Endodermal cell (in vitro differentiated cells): ENCODE measurements around the gene FAM24B. TPM values are rescaled to one million over a fixed set of nuclear protein-coding genes. Genes with fewer than 3 reads are reported as not detected.

Source experiments
- DNase-seq: peaks from one replicate; pipeline ENCODE4 v3.0.0-alpha.2; 2017
- H3K27ac ChIP-seq: 2 replicates; pipeline ENCODE4 v1.5.1; 2013; ENCODE audit warnings: mild to moderate bottlenecking, low read depth, low read length, moderate library complexity
- H3K27me3 ChIP-seq: 2 replicates; pipeline ENCODE4 v1.6.1; 2013; ENCODE audit warnings: mild to moderate bottlenecking, low read length, moderate library complexity; ENCODE audit not compliant: insufficient read depth, control insufficient read depth, poor library complexity, severe bottlenecking
- H3K36me3 ChIP-seq: 2 replicates; pipeline ENCODE4 v1.7.0; 2013; ENCODE audit warnings: mild to moderate bottlenecking, low read length, moderate library complexity; ENCODE audit not compliant: control insufficient read depth, insufficient read depth
- H3K4me1 ChIP-seq: one replicate; pipeline ENCODE4 v1.7.0; 2013; ENCODE audit warnings: low read length; ENCODE audit not compliant: control insufficient read depth, insufficient read depth
- H3K4me3 ChIP-seq: 2 replicates; pipeline ENCODE4 v1.5.1; 2013; ENCODE audit warnings: mild to moderate bottlenecking, low read length, moderate library complexity
- H3K9ac ChIP-seq: 2 replicates; pipeline ENCODE4 v1.6.1; 2013; ENCODE audit warnings: mild to moderate bottlenecking, low read length, moderate library complexity; ENCODE audit not compliant: poor library complexity, severe bottlenecking; ENCODE audit errors: extremely low read depth
- H3K9me3 ChIP-seq: 2 replicates; pipeline ENCODE4 v1.6.1; 2013; ENCODE audit warnings: mild to moderate bottlenecking, low read length, moderate library complexity; ENCODE audit not compliant: control insufficient read depth
- H3K27ac Mint-ChIP-seq: 2 replicates; pipeline ENCODE4 v1.8.0; 2020; ENCODE audit warnings: mixed read lengths
- H3K27me3 Mint-ChIP-seq: 2 replicates; pipeline ENCODE4 v1.8.0; 2021; ENCODE audit warnings: mild to moderate bottlenecking, mixed read lengths; ENCODE audit not compliant: insufficient read depth
- H3K36me3 Mint-ChIP-seq: 2 replicates; pipeline ENCODE4 v1.8.0; 2020; ENCODE audit warnings: low read depth, mixed read lengths
- H3K4me1 Mint-ChIP-seq: 2 replicates; pipeline ENCODE4 v1.8.0; 2020; ENCODE audit warnings: mixed read lengths
- H3K4me3 Mint-ChIP-seq: 2 replicates; pipeline ENCODE4 v1.8.0; 2020; ENCODE audit warnings: mild to moderate bottlenecking, moderate library complexity, mixed read lengths
- H3K9me3 Mint-ChIP-seq: 2 replicates; pipeline ENCODE4 v1.8.0; 2020; ENCODE audit warnings: mild to moderate bottlenecking, mixed read lengths
- WGBS, 2 experiments: methylation state at CpG; one replicate each; pipeline versions ENCODE4 v1.1.5 to v1.1.7; 2013; ENCODE audit warnings: missing lambda C conversion rate in 2 of 2, mixed read lengths in 1 of 2; ENCODE audit not compliant: insufficient coverage in 1 of 2, insufficient read length in 1 of 2; 5-methylcytosine and 5-hydroxymethylcytosine counted together
- total RNA-seq, 2 donors: library from RNA; stranded (reverse); fragmentation: NEBNext Ultra II Directional in 1 of 2; extraction: Animal tissue kit (Norgen Biotek cat#: 25700) in 1 of 2; gene quantifications; 2 replicates in 1 of 2; 3 replicates in 1 of 2; pipeline ENCODE4 v1.2.1, GENCODE V29; 2021
- TF ChIP-seq, protein P1 (sequence below): fragments of 200-600 bp; sonication (generic); conservative IDR thresholded peaks from 2 replicates; pipeline ENCODE4 v1.5.0; 2021; ENCODE audit warnings: antibody characterized with exemption, mild to moderate bottlenecking

The FAM24B gene
- total RNA-seq, 2 donors from 2014 or later: 2.9 TPM; not detected in 1

DNA sequence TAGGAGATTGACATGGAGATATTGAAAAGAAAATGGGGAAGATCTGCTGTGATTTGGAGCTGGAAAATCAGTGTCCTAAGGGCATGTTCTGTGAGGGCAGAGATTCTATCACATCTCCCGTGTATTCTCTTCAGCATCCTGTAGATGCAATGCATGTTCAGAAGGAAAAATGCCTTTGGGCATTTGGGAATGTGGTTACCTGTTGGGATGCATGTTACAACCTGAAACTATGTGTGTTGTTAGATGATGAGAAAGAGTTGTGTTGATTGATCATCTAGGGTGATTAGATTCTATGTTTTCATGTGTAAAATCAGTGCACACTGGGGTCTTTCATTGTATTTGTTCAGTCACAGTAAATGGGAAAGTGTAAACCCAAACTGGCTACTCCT is 48.4 kb downstream of the FAM24B start:
- H3K9me3 ChIP-seq: no peaks in the 10 kb centered on the region
- no peak overlapping the region for H3K27ac ChIP-seq
- no peak overlapping the region for H3K4me3 ChIP-seq
- H3K36me3 ChIP-seq: no peaks in the 10 kb centered on the region
- 89% methylated on average over 1 of the region's 1 CpG; no CpG with 5 or more reads in 1 of the 2 experiments for WGBS, 2 experiments
- no peaks in the 10 kb centered on the region for H3K27me3 ChIP-seq
- no peaks in the 10 kb centered on the region for H3K4me1 ChIP-seq
- TF ChIP-seq, protein P1, sequence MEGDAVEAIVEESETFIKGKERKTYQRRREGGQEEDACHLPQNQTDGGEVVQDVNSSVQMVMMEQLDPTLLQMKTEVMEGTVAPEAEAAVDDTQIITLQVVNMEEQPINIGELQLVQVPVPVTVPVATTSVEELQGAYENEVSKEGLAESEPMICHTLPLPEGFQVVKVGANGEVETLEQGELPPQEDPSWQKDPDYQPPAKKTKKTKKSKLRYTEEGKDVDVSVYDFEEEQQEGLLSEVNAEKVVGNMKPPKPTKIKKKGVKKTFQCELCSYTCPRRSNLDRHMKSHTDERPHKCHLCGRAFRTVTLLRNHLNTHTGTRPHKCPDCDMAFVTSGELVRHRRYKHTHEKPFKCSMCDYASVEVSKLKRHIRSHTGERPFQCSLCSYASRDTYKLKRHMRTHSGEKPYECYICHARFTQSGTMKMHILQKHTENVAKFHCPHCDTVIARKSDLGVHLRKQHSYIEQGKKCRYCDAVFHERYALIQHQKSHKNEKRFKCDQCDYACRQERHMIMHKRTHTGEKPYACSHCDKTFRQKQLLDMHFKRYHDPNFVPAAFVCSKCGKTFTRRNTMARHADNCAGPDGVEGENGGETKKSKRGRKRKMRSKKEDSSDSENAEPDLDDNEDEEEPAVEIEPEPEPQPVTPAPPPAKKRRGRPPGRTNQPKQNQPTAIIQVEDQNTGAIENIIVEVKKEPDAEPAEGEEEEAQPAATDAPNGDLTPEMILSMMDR: no peak
- no peaks in the 10 kb centered on the region for H3K4me1 Mint-ChIP-seq
- H3K4me3 Mint-ChIP-seq: no peak overlapping the region
- no peak for DNase-seq
- no peaks in the 10 kb centered on the region for H3K9me3 Mint-ChIP-seq
- no peak overlapping the region for H3K27ac Mint-ChIP-seq
- no peak overlapping the region for H3K9ac ChIP-seq
- H3K27me3 Mint-ChIP-seq: no peaks in the 10 kb centered on the region
- peaks cover 6% of the 10 kb centered on the region for H3K36me3 Mint-ChIP-seq

DNA sequence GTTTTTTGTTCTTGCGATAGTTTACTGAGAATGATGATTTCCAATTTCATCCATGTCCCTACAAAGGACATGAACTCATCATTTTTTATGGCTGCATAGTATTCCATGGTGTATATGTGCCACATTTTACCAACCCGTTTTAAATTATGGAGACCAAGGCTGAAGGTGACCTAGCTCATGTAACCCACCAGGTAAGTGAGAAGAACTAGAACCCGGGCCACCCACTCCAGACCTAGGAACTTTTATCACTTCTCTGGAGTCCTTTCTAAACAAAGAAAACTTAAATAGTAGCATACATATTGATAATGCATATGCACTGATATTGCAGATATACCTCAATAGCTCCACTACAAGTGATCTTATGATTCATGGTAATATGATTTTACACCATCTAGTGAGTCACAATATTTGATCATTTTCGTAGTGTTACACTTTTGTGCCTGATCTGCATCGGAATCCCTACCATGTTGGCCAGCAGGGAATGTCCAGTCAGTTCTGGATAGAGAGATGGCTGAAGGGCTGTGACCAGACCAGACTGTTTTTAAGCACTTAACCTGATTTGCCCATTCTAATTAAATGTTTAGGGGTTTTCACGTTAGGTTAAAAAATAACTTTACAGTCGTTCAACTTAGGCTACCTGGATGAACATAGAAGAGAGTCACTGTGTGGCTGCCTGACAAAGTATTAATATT is 49.0 kb downstream of the FAM24B start:
- no peak overlapping the region for H3K27ac Mint-ChIP-seq
- H3K27ac ChIP-seq: no peak overlapping the region
- H3K4me3 Mint-ChIP-seq: no peak overlapping the region
- no peaks in the 10 kb centered on the region for H3K9me3 Mint-ChIP-seq
- H3K4me1 Mint-ChIP-seq: no peaks in the 10 kb centered on the region
- no peak overlapping the region for H3K4me3 ChIP-seq
- no peaks in the 10 kb centered on the region for H3K36me3 ChIP-seq
- no peaks in the 10 kb centered on the region for H3K27me3 ChIP-seq
- no peaks in the 10 kb centered on the region for H3K27me3 Mint-ChIP-seq
- WGBS, 2 experiments: 94 to 98% methylated on average over 6 of the region's 7 CpGs
- no peak for DNase-seq
- H3K36me3 Mint-ChIP-seq: peaks cover 3% of the 10 kb centered on the region
- TF ChIP-seq, protein P1: no peak
- H3K9me3 ChIP-seq: no peaks in the 10 kb centered on the region
- H3K4me1 ChIP-seq: no peaks in the 10 kb centered on the region
- H3K9ac ChIP-seq: no peak overlapping the region

DNA sequence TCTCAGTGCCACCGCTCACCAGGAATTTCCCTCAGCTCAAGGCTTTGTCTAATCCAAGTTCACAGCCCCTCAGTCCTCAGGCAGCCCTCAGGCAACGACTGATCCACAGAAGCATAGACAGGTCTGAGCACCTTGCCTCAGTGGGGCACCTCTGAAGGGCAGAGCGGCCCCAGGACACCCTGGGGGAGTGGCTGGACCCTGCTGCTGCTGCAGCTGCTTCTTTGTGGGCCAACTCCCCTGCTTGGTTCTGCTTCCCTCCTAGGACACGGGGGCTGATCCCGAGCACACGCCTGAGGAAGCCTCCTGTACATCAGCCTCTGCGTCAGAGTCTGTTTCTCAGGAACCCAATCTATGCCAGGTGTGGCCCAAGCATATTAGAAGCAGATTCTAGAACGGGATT is 49.9 kb downstream of the FAM24B start:
- Mint-ChIP-seq H3K9me3 (no peaks in the 10 kb centered on the region), H3K36me3 (peaks cover 3% of the 10 kb centered on the region), H3K27ac (no peak overlapping the region), H3K4me3 (no peak overlapping the region), H3K27me3 (no peaks in the 10 kb centered on the region), H3K4me1 (no peaks in the 10 kb centered on the region)
- Histone ChIP-seq H3K4me3 (no peak overlapping the region), H3K36me3 (no peaks in the 10 kb centered on the region), H3K27me3 (no peaks in the 10 kb centered on the region), H3K9me3 (no peaks in the 10 kb centered on the region), H3K4me1 (no peaks in the 10 kb centered on the region), H3K9ac (no peak overlapping the region), H3K27ac (no peak overlapping the region)
- WGBS, 2 experiments: 82 to 87% methylated on average over 3 to 8 of the region's 8 CpGs
- TF ChIP-seq, protein P1: no peak
- DNase-seq: no peak
